ENCODE data around the gene DNTTIP2.
"Not testable (repeated sequence)": the region's sequence is repeated elsewhere in the genome, so short reads cannot be mapped to it uniquely, and the experiment has no call there.

DNA sequence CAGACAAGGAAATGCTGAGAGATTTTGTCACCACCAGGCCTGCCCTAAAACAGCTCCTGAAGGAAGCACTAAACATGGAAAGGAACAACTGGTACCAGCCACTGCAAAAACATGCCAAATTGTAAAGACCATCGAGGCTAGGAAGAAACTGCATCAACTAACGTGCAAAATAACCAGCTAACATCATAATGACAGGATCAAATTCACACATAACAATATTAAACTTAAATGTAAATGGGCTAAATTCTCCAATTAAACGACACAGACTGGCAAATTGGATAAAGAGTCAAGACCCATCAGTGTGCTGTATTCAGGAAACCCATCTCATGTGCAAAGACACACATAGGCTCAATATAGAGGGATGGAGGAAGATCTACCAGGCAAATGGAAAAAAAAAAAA, 21.4 kb downstream of the DNTTIP2 start:
- TF ChIP-seq EZH2 (IDR thresholded peaks at IDR 0.05; ENCODE audit: low read length, unreplicated experiment); EZH2phosphoT487 (IDR thresholded peaks at IDR 0.05; ENCODE audit: borderline replicate concordance, low read length): not testable (repeated sequence)
- TF ChIP-seq, protein P1, sequence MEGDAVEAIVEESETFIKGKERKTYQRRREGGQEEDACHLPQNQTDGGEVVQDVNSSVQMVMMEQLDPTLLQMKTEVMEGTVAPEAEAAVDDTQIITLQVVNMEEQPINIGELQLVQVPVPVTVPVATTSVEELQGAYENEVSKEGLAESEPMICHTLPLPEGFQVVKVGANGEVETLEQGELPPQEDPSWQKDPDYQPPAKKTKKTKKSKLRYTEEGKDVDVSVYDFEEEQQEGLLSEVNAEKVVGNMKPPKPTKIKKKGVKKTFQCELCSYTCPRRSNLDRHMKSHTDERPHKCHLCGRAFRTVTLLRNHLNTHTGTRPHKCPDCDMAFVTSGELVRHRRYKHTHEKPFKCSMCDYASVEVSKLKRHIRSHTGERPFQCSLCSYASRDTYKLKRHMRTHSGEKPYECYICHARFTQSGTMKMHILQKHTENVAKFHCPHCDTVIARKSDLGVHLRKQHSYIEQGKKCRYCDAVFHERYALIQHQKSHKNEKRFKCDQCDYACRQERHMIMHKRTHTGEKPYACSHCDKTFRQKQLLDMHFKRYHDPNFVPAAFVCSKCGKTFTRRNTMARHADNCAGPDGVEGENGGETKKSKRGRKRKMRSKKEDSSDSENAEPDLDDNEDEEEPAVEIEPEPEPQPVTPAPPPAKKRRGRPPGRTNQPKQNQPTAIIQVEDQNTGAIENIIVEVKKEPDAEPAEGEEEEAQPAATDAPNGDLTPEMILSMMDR (conservative IDR thresholded peaks at IDR 0.05; ENCODE audit: low read depth, low read length): not testable (repeated sequence)

Data from PC-3 (cell line).